Suppressor macrophage treated with lipopolysaccharide for 4 hours (primary cell): ENCODE measurements around the gene CD4.
A peak's percentile ranks its signal among the peaks of the same experiment; 100 is the strongest.
"Not testable (repeated sequence)": the region's sequence is repeated elsewhere in the genome, so short reads cannot be mapped to it uniquely, and the experiment has no call there.

Experiments
- DNase-seq: peaks from one replicate; pipeline ENCODE4 v3.0.0-alpha.2; 2020

Gene CD4

GRCh38 chr12:6851153-6851920 lies 62.0 kb downstream of the CD4 start, which contains the start of gene CDCA3:
Gene CDCA3, minus strand, starts transcription at chr12:6851286. Its CDS starts 334 bp downstream, at chr12:6850952.
- peak; percentile 98 for DNase-seq

DNA sequence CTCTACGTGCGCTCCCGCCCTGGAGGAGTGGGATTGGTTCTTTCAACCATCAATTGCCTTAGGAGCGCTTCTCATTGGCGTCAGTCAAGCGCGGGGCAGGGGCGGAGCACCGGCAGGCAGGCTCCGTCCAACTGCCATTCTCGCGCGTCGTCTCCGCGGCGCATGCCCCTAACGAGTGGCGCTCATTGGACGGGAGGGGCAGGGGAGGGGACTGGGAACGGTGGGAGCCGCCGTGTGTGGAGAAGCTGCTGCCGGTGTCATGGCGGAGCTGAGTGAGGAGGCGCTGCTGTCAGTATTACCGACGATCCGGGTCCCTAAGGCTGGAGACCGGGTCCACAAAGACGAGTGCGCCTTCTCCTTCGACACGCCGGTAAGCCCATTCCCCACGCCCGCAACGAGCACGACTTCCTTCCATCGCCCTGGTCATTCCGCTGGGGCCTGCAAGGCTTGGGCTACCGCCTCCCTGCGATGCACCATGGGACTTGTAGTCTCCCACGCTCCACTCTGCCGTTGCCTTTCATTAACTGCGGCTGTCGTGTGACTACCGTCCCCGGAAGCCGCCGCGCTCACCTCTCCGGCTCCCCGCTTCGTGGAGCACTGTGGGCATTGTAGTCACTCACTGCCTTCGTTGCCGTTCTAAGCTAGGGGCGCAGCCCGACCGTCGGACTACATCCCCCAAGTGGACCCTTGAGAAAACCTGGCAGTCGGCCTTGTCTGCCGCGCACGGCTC lies 62.8 kb downstream of the CD4 start, which contains the start of gene USP5:
TSS of gene USP5 (plus strand) at position 230 of the 730 bp plus-strand sequence. CDS start at position 260, 30 bp downstream.
- peak; percentile 100 for DNase-seq

- DNase-seq = no peak
These were observed 63.5 kb downstream of the CD4 start for GRCh38 chr12:6852651-6853354.

DNA sequence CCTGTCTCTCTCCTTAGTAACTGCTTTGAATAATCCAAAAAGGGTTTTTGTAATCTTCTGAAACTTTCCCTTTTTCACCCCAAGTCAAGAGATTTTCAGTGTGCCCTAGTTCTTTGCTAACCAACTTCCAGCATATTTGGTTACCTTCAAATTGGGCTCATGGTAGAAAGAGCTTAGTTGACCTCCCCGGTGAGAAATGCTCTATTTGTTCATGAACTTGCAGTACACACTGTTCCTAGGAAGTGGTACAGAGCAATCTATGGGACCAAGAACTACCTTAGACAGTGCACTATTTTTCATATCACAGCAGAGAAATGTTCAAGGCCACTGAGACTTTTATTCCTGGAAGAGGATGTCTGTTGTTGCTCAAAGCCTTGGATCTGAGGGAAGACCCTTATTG lies 64.3 kb downstream of the CD4 start:
- DNase-seq = no peak

GRCh38 chr12:6854036-6854435 lies 64.7 kb downstream of the CD4 start:
- DNase-seq = no peak

GRCh38 chr12:6855322-6855721 lies 66.0 kb downstream of the CD4 start:
- no peak for DNase-seq

DNA sequence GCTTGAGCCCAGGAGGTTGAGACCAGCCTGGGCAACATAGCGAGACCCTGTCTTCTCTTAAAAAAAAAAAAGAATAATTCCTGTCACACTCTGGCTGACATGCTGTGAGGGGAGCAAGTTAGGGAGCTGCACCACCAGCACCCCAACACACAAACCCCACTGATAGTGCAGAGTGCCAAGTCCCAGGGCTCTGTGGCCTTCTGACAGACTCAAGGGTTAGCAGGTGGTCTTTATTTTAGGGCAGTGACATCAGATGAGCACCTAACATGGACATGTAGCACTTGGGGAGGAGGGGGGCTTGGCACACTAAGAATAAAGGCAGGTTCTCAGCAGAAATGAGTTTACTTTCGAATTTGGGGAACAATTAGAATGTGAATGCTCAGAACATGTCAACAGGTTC lies 69.5 kb downstream of the CD4 start:
- DNase-seq = no peak

- DNase-seq = no peak
These were observed 70.8 kb downstream of the CD4 start for GRCh38 chr12:6860116-6860515.

DNA sequence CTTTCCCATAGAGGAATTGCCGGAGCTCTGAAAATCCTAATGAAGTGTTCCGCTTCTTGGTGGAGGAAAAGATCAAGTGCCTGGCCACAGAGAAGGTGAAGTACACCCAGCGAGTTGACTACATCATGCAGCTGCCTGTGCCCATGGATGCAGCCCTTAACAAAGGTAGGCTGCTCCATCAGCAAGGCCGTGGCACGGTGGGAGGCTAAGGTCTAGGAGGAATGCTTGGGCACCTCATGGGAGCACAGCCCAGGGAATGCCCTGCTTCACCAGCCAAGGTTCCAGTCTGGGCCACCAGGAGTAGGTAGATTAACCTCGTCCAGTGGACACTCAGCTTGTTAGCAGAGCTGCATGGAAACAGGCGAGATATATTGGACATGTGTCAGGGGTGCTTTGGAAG lies 71.6 kb downstream of the CD4 start:
- no peak for DNase-seq

DNA sequence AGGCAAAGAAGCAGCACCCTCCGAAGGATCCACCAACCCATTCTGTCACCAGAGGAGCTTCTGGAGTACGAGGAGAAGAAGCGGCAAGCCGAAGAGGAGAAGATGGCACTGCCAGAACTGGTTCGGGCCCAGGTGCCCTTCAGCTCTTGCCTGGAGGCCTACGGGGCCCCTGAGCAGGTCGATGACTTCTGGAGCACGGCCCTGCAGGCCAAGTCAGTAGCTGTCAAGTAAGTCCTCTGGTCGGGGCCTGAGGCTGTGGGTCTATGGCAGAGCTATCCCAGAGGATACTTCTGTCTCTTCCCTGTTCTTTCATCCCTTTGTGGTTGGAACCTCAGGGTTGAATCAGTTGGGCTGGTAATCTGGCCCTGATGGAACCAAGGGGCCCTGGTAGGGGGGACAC lies 72.1 kb downstream of the CD4 start:
- DNase-seq = no peak

DNA sequence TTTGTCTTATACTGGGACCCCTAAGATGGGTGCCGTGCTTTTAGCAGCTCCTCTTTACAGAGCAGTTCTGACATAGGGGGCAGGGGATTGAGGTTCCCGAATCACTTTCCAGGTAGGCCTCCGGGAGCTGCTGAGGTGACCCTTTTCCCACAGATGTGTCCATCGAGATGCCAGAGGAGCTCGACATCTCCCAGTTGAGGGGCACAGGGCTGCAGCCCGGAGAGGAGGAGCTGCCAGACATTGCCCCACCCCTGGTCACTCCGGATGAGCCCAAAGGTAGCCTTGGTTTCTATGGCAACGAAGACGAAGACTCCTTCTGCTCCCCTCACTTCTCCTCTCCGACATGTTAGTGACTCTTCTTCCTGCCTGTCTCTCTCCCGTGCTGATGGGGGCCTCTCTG lies 73.7 kb downstream of the CD4 start:
- no peak for DNase-seq

DNA sequence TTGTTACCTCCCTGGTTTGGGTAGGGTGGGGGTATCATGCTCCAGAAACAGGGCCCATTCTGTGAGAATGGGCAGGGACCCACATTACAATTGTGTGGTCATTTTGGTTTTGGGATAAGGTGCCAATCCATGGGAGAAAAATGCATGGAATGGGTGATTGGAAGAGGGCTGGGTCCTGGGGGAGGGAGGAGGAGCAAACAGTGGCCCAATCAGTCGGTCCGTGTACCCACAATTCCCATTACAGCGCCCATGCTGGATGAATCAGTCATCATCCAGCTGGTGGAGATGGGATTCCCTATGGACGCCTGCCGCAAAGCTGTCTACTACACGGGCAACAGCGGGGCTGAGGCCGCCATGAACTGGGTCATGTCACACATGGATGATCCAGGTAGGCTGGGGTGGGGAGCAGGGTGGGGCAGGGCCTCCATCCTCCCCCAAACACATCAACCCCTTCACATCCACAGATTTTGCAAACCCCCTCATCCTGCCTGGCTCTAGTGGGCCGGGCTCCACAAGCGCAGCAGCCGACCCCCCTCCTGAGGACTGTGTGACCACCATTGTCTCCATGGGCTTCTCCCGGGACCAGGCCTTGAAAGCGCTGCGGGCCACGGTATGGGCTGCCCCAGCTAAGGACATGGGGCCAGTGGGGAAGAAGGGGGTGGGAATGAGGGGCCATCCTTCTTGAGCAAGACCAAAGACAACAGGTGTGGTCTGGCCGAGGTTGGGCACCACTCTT lies 74.4 kb downstream of the CD4 start:
- DNase-seq = no peak

- not testable (repeated sequence) for DNase-seq
These were observed 76.0 kb downstream of the CD4 start for GRCh38 chr12:6865307-6865706.

DNA sequence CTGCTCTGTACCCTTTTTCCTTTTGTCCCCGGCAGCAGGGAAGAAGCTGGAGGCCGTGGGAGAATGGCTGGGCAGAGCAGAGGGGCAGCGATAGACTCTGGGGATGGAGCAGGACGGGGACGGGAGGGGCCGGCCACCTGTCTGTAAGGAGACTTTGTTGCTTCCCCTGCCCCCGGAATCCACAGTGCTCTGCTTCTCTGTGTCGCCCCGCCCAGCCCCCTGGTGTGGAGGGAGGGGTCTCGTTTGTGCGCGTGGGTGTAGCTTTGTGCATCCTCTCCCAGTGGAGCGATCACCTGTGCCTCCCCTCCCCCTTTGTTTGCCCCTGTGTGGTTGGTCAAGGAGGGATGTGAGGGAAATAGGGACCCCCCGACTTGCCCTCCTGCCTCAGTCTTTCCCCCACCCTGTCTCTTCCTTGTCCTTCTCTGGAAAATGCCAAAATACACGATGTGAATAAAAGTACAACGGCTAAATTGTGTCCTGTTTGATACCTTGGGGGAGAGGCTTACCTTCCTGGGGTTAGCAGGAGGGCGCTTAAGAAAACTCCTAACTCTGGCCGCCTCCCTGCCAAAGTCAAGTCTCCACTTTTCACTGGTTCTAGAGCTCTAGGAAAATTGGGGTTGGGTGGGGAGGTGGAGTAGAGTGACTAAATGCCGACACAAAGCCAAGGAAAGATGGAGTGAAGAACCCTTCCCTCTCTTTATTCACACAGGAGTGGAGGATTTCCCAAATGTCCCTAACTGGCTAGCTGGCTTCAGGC lies 77.0 kb downstream of the CD4 start:
- DNase-seq = no peak

GRCh38 chr12:6866920-6867412 lies 77.6 kb downstream of the CD4 start:
- DNase-seq = no peak

GRCh38 chr12:6867413-6868210 lies 78.3 kb downstream of the CD4 start, which contains the start of gene TPI1:
Gene TPI1, plus strand, starts transcription at chr12:6867531. Its CDS starts 36 bp downstream, at chr12:6867567.
- DNase-seq = peak; percentile 92

- DNase-seq = no peak
These were observed 79.1 kb downstream of the CD4 start for GRCh38 chr12:6868211-6869048.

GRCh38 chr12:6869049-6870021 lies 80.0 kb downstream of the CD4 start:
- DNase-seq = peak; percentile 79

- DNase-seq = not testable (repeated sequence)
These were observed 81.0 kb downstream of the CD4 start for GRCh38 chr12:6870304-6870703.
